Measurements from ENCODE around the gene RIMS4. TPM values are rescaled to one million over a fixed set of nuclear protein-coding genes. Genes with fewer than 3 reads are reported as not detected.

Gene RIMS4
- polyA plus RNA-seq, 3 donors: not detected

GRCh38 chr20:44834693-44835092 lies 24.3 kb upstream of the RIMS4 start:
- no peak for TF ChIP-seq CTCF (IDR thresholded peaks at IDR 0.05)
- H3K79me2 ChIP-seq (ENCODE audit: insufficient read depth, low read length): no peaks in the 10 kb centered on the region
- no peaks in the 10 kb centered on the region for H3K4me1 Mint-ChIP-seq
- no peak overlapping the region for H3K9ac ChIP-seq (ENCODE audit: insufficient read depth, low read length, poor library complexity, severe bottlenecking)
- H3K27me3 Mint-ChIP-seq (ENCODE audit: low read depth in 3 of 3): peaks cover 4 to 28% (median 8%) of the 10 kb centered on the region in 3 donors
- H3K4me1 ChIP-seq (ENCODE audit: control insufficient read depth in 1 of 2, insufficient read depth in 2 of 2, low read length in 2 of 2): no peaks in the 10 kb centered on the region
- no peak overlapping the region for H3K4me3 Mint-ChIP-seq
- H3K27ac ChIP-seq (ENCODE audit: low read depth in 1 of 2, low read length in 2 of 2): no peak overlapping the region
- H3K4me3 ChIP-seq (replicated peaks in 1 of 3; ENCODE audit: low read depth in 2 of 3, low read length in 3 of 3): no peak overlapping the region
- no peaks in the 10 kb centered on the region for H3K9me3 ChIP-seq (replicated peaks in 1 of 2; ENCODE audit: control insufficient read depth in 1 of 2, insufficient read depth in 1 of 2, low read length in 2 of 2)
- no peak for DNase-seq
- H2AFZ ChIP-seq (ENCODE audit: insufficient read depth, low read depth, low read length, poor library complexity, severe bottlenecking): no peak overlapping the region
- intact Hi-C loops (cut with micrococcal nuclease): no loop called here
- WGBS (ENCODE audit: insufficient coverage): no CpG with 5 or more reads among the region's 2 CpGs
- peaks cover 2 to 25% of the 10 kb centered on the region in 2 donors for H3K27me3 ChIP-seq (ENCODE audit: control insufficient read depth in 2 of 2, insufficient read depth in 2 of 2, low read length in 2 of 2)
- H3K27ac Mint-ChIP-seq: no peak overlapping the region
- no peaks in the 10 kb centered on the region for H3K36me3 ChIP-seq (replicated peaks in 1 of 2; ENCODE audit: control insufficient read depth in 1 of 2, insufficient read depth in 2 of 2, low read length in 2 of 2)
- H4K20me1 ChIP-seq (ENCODE audit: insufficient read depth, low read length): no peaks in the 10 kb centered on the region
- peaks cover 0 to 3% (median 1%) of the 10 kb centered on the region in 7 donors for H3K9me3 Mint-ChIP-seq
- no peak overlapping the region for H3K4me2 ChIP-seq (replicated peaks; ENCODE audit: extremely low read depth, low read length, poor library complexity, severe bottlenecking)
- no peaks in the 10 kb centered on the region for H3K36me3 Mint-ChIP-seq

- Histone ChIP-seq H3K4me1 (ENCODE audit: control insufficient read depth in 1 of 2, insufficient read depth in 2 of 2, low read length in 2 of 2) (no peaks in the 10 kb centered on the region), H2AFZ (ENCODE audit: insufficient read depth, low read depth, low read length, poor library complexity, severe bottlenecking) (no peak overlapping the region), H3K9ac (ENCODE audit: insufficient read depth, low read length, poor library complexity, severe bottlenecking) (no peak overlapping the region), H3K4me3 (replicated peaks in 1 of 3; ENCODE audit: low read depth in 2 of 3, low read length in 3 of 3) (no peak overlapping the region), H3K9me3 (replicated peaks in 1 of 2; ENCODE audit: control insufficient read depth in 1 of 2, insufficient read depth in 1 of 2, low read length in 2 of 2) (no peaks in the 10 kb centered on the region), H3K4me2 (replicated peaks; ENCODE audit: extremely low read depth, low read length, poor library complexity, severe bottlenecking) (no peak overlapping the region), H3K36me3 (replicated peaks in 1 of 2; ENCODE audit: control insufficient read depth in 1 of 2, insufficient read depth in 2 of 2, low read length in 2 of 2) (no peaks in the 10 kb centered on the region), H3K27ac (ENCODE audit: low read depth in 1 of 2, low read length in 2 of 2) (no peak overlapping the region), H3K27me3 (ENCODE audit: control insufficient read depth in 2 of 2, insufficient read depth in 2 of 2, low read length in 2 of 2) (peaks cover 2 to 25% of the 10 kb centered on the region in 2 donors), H4K20me1 (ENCODE audit: insufficient read depth, low read length) (no peaks in the 10 kb centered on the region), H3K79me2 (ENCODE audit: insufficient read depth, low read length) (no peaks in the 10 kb centered on the region)
- Mint-ChIP-seq H3K27me3 (ENCODE audit: low read depth in 3 of 3) (peaks cover 0 to 28% (median 8%) of the 10 kb centered on the region in 3 donors), H3K36me3 (no peaks in the 10 kb centered on the region), H3K4me3 (no peak overlapping the region), H3K4me1 (no peaks in the 10 kb centered on the region), H3K9me3 (peaks cover 0 to 3% (median 0%) of the 10 kb centered on the region in 7 donors), H3K27ac (no peak overlapping the region)
- WGBS (ENCODE audit: insufficient coverage): no CpG with 5 or more reads among the region's 1 CpG
- intact Hi-C loops (cut with micrococcal nuclease): no loop called here
- DNase-seq: no peak
- no peak for TF ChIP-seq CTCF (IDR thresholded peaks at IDR 0.05)
Measured at GRCh38 chr20:44833437-44833836, 23.1 kb upstream of the RIMS4 start.

All from CD14-positive monocyte (primary cell).